GM23338 (cell line): Measurements from ENCODE around the gene SNX2. TPM values are rescaled to one million over a fixed set of nuclear protein-coding genes. Genes with fewer than 3 reads are reported as not detected.
A peak's percentile ranks its signal among the peaks of the same experiment; 100 is the strongest.

Experiments
- ATAC-seq: fragments of 200-7000 bp; cut with Tn5 transposase; 3 replicates; pipeline ENCODE4 v1.9.1; 2020
- DNase-seq: peaks from one replicate; pipeline ENCODE4 v3.0.0-alpha.2; 2015; ENCODE audit warnings: low spot score
- H2AFZ ChIP-seq: fragments of 200-600 bp; sonication (generic); 2 replicates; pipeline ENCODE4 v1.8.0; 2016; ENCODE audit warnings: antibody characterized with exemption, mild to moderate bottlenecking, moderate library complexity
- H3F3A ChIP-seq: fragments of 200-600 bp; sonication (generic); replicated peaks from 2 replicates; pipeline ENCODE4 v1.8.0; 2017; ENCODE audit warnings: antibody characterized with exemption, mixed run types, low read depth
- H3K27ac ChIP-seq: fragments of 200-600 bp; sonication (generic); 2 replicates; pipeline ENCODE4 v1.6.1; 2016; ENCODE audit warnings: low read depth
- H3K27me3 ChIP-seq: fragments of 200-600 bp; sonication (generic); 2 replicates; pipeline ENCODE4 v1.8.0; 2016; ENCODE audit warnings: mild to moderate bottlenecking, mixed run types, moderate library complexity; ENCODE audit not compliant: insufficient read depth
- H3K36me3 ChIP-seq: fragments of 200-600 bp; sonication (generic); 2 replicates; pipeline ENCODE4 v1.8.0; 2016; ENCODE audit warnings: mild to moderate bottlenecking; ENCODE audit not compliant: insufficient read depth
- H3K4me1 ChIP-seq: fragments of 200-600 bp; sonication (generic); 2 replicates; pipeline ENCODE4 v1.8.0; 2016; ENCODE audit warnings: mild to moderate bottlenecking, moderate library complexity; ENCODE audit not compliant: insufficient read depth
- H3K4me2 ChIP-seq: fragments of 200-600 bp; sonication (generic); 2 replicates; pipeline ENCODE4 v1.7.1; 2017; ENCODE audit warnings: mixed run types
- H3K4me3 ChIP-seq: fragments of 200-600 bp; sonication (generic); 2 replicates; pipeline ENCODE4 v1.6.1; 2016; ENCODE audit warnings: mixed run types
- H3K79me2 ChIP-seq: fragments of 200-600 bp; sonication (generic); replicated peaks from 2 replicates; pipeline ENCODE4 v1.8.0; 2017; ENCODE audit warnings: mild to moderate bottlenecking; ENCODE audit not compliant: insufficient read depth
- H3K9me2 ChIP-seq: fragments of 200-600 bp; sonication (generic); 2 replicates; pipeline ENCODE4 v1.8.0; 2017; ENCODE audit not compliant: insufficient read depth
- H4K20me1 ChIP-seq: fragments of 200-600 bp; sonication (generic); replicated peaks from 2 replicates; pipeline ENCODE4 v1.8.0; 2017; ENCODE audit warnings: mild to moderate bottlenecking; ENCODE audit not compliant: insufficient read depth
- H3K27ac Mint-ChIP-seq: 2 replicates; pipeline ENCODE4 v1.8.0; 2020; ENCODE audit warnings: inconsistent platforms, mild to moderate bottlenecking, moderate library complexity, mixed read lengths
- H3K27me3 Mint-ChIP-seq: 3 replicates; pipeline ENCODE4 v1.8.0; 2022; ENCODE audit warnings: low read depth, mild to moderate bottlenecking, moderate library complexity, mixed read lengths, inconsistent platforms; ENCODE audit not compliant: insufficient read depth, poor library complexity
- H3K36me3 Mint-ChIP-seq: 3 replicates; pipeline ENCODE4 v1.8.0; 2021; ENCODE audit warnings: low read depth, mild to moderate bottlenecking, inconsistent platforms, moderate library complexity, mixed read lengths
- H3K4me1 Mint-ChIP-seq: 3 replicates; pipeline ENCODE4 v1.8.0; 2020; ENCODE audit warnings: mild to moderate bottlenecking, inconsistent platforms, mixed read lengths
- H3K4me3 Mint-ChIP-seq: 3 replicates; pipeline ENCODE4 v1.8.0; 2021; ENCODE audit warnings: moderate library complexity, mild to moderate bottlenecking, inconsistent platforms, mixed read lengths
- H3K9me3 Mint-ChIP-seq: 3 replicates; pipeline ENCODE4 v1.8.0; 2020; ENCODE audit warnings: moderate library complexity, mild to moderate bottlenecking, inconsistent platforms, mixed read lengths
- EZH2phosphoT487 ChIP-seq: fragments of 200-600 bp; sonication (generic); IDR thresholded peaks from one replicate; pipeline ENCODE4 v1.8.1; 2018; ENCODE audit warnings: antibody characterized with exemption; ENCODE audit not compliant: unreplicated experiment
- JUNB ChIP-seq: IDR thresholded peaks from one replicate; pipeline ENCODE4 v1.6.1; 2016; ENCODE audit warnings: antibody characterized with exemption; ENCODE audit not compliant: unreplicated experiment
- NANOG ChIP-seq: IDR thresholded peaks from 2 replicates; pipeline ENCODE4 v1.6.1; 2016; ENCODE audit warnings: antibody characterized with exemption, borderline replicate concordance
- POLR2AphosphoS5 ChIP-seq: IDR thresholded peaks from 2 replicates; pipeline ENCODE4 v1.6.1; 2016; ENCODE audit warnings: antibody characterized with exemption, low read depth
- REST ChIP-seq: IDR thresholded peaks from one replicate; pipeline ENCODE4 v1.6.1; 2018; ENCODE audit warnings: antibody characterized with exemption; ENCODE audit not compliant: unreplicated experiment
- STAT1 ChIP-seq: IDR thresholded peaks from one replicate; pipeline ENCODE4 v1.6.1; 2016; ENCODE audit warnings: antibody characterized with exemption; ENCODE audit not compliant: unreplicated experiment
- ZNF114 ChIP-seq: fragments of 250-450 bp; sonication (Bioruptor Pico); IDR thresholded peaks from 2 replicates; pipeline ENCODE4 v1.5.0; 2020; ENCODE audit warnings: mild to moderate bottlenecking, moderate library complexity
- ZNF462 ChIP-seq: fragments of 250-450 bp; sonication (Bioruptor Pico); IDR thresholded peaks from 2 replicates; pipeline ENCODE4 v1.5.0; 2020; ENCODE audit warnings: mild to moderate bottlenecking, moderate library complexity
- polyA plus RNA-seq: library from polyadenylated mRNA; unstranded; fragments of >200 nt; fragmentation: Nextera tagmentation; extraction: Ambion mirVana; gene quantifications from 2 replicates; pipeline ENCODE4 v1.2.1, GENCODE V29; 2016
- total RNA-seq: library from RNA; depleted of rRNA; stranded (reverse); fragments of >200 nt; shearing (Covaris generic); gene quantifications from 2 replicates; pipeline ENCODE4 v1.2.3, GENCODE V29; 2014
- TF ChIP-seq, protein P1 (sequence below): IDR thresholded peaks from 2 replicates; pipeline ENCODE4 v1.6.1; 2016; ENCODE audit warnings: antibody characterized with exemption

SNX2 gene
- total and polyA plus RNA-seq, 2 experiments from 2014 or later: 50.8 to 67.8 TPM

- Histone ChIP-seq H3F3A (no peaks in the 10 kb centered on the region), H3K36me3 (no peaks in the 10 kb centered on the region), H3K79me2 (peaks cover 31% of the 10 kb centered on the region), H3K4me3 (no peak overlapping the region), H3K27ac (no peak overlapping the region), H4K20me1 (peaks cover 2% of the 10 kb centered on the region; the same call in 1 of the 2 replicates), H3K9me2 (no peaks in the 10 kb centered on the region), H3K4me2 (no peak overlapping the region), H3K27me3 (no peaks in the 10 kb centered on the region), H3K4me1 (peaks cover 14% of the 10 kb centered on the region), H2AFZ (no peak overlapping the region)
- Mint-ChIP-seq H3K27me3 (peaks cover 5% of the 10 kb centered on the region), H3K9me3 (no peaks in the 10 kb centered on the region), H3K4me1 (peaks cover 14% of the 10 kb centered on the region), H3K27ac (no peak overlapping the region), H3K36me3 (no peaks in the 10 kb centered on the region; the same call in 2 of the 3 replicates), H3K4me3 (peak overlapping the region; percentile 98; the same call in 2 of the 3 replicates)
- DNase-seq (no peak), ATAC-seq (no peak)
- TF ChIP-seq REST (no peak), STAT1 (no peak), NANOG (no peak), ZNF114 (no peak), EZH2phosphoT487 (no peak), JUNB (no peak)
Observed at GRCh38 chr5:122773619-122774018, 1.3 kb upstream of the SNX2 start.

DNA sequence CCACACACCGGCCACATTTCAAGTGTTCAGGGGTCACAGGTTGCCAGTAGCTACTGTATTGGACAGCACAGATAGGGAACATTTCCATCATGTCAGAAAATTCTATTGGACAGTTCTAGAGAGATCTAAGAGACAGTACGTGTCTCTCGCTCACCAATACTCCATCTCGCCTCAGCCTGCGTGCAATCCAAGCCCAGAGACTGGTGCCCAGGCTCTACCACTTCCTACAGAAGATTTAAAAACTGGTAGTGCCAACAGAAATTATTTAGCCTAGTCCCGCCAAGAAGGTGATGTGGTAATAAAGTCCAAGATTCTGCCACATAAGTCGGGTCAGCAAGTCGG lies 390 bp upstream of the SNX2 start:
- no peaks in the 10 kb centered on the region for H3K9me3 Mint-ChIP-seq
- peaks cover 5% of the 10 kb centered on the region for H3K27me3 Mint-ChIP-seq
- no peaks in the 10 kb centered on the region for H3K9me2 ChIP-seq
- peaks cover 14% of the 10 kb centered on the region for H3K4me1 Mint-ChIP-seq
- H4K20me1 ChIP-seq: peaks cover 2% of the 10 kb centered on the region; the same call in 1 of the 2 replicates
- peaks cover 14% of the 10 kb centered on the region for H3K4me1 ChIP-seq
- no peak overlapping the region for H3K27ac ChIP-seq
- H2AFZ ChIP-seq: peak overlapping the region; percentile 93; the same call in 1 of the 2 replicates
- peak overlapping the region; percentile 89 for H3K4me2 ChIP-seq
- H3K4me3 ChIP-seq: peak overlapping the region; percentile 97
- H3K4me3 Mint-ChIP-seq: peak overlapping the region; percentile 98
- ATAC-seq (peak; percentile 28), DNase-seq (no peak)
- no peaks in the 10 kb centered on the region for H3K27me3 ChIP-seq
- H3K79me2 ChIP-seq: peaks cover 40% of the 10 kb centered on the region
- H3K36me3 ChIP-seq: no peaks in the 10 kb centered on the region
- H3K27ac Mint-ChIP-seq: peak overlapping the region; percentile 47; the same call in 1 of the 2 replicates
- H3F3A ChIP-seq: no peaks in the 10 kb centered on the region
- no peaks in the 10 kb centered on the region; the same call in 2 of the 3 replicates for H3K36me3 Mint-ChIP-seq
- TF ChIP-seq ZNF462 (no peak), POLR2AphosphoS5 (no peak), ZNF114 (no peak), NANOG (no peak), EZH2phosphoT487 (no peak)
- TF ChIP-seq, protein P1, sequence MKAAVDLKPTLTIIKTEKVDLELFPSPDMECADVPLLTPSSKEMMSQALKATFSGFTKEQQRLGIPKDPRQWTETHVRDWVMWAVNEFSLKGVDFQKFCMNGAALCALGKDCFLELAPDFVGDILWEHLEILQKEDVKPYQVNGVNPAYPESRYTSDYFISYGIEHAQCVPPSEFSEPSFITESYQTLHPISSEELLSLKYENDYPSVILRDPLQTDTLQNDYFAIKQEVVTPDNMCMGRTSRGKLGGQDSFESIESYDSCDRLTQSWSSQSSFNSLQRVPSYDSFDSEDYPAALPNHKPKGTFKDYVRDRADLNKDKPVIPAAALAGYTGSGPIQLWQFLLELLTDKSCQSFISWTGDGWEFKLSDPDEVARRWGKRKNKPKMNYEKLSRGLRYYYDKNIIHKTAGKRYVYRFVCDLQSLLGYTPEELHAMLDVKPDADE: no peak
